HCT116 (cell line): ENCODE data around the gene ZNF532. TPM values are rescaled to one million over a fixed set of nuclear protein-coding genes. Genes with fewer than 3 reads are reported as not detected.

Source experiments
- ATAC-seq: fragments of 200-7000 bp; cut with Tn5 transposase; 2 replicates; pipeline ENCODE4 v1.9.1; 2020; ENCODE audit warnings: mild to moderate bottlenecking, moderate library complexity
- BruUV-seq: library from RNA; stranded (reverse); fragments of 400-500 nt; replicated peaks from 2 replicates; lab custom pipeline; 2021; lab: Mats Ljungman, UMichigan
- CTCF ChIA-PET: fragments of 300-600 bp; sonication (Branson Sonifier 250); formaldehyde crosslinking; loops from one replicate; lab custom pipeline; 2021; ENCODE audit warnings: antibody characterized with exemption; lab: Charles Lee
- POLR2A ChIA-PET: fragments of 300-600, 350-600 bp; sonication (Branson Sonifier 250); formaldehyde crosslinking; loops from one replicate; lab custom pipeline; 2021; ENCODE audit warnings: antibody characterized with exemption; lab: Charles Lee
- RAD21 ChIA-PET, 2 experiments: fragments of 300-600 bp; sonication (Branson Sonifier 250); formaldehyde crosslinking; loops; one replicate each; lab custom pipeline; 2023; ENCODE audit warnings: low total read pairs in 2 of 2; ENCODE audit not compliant: uncharacterized antibody in 2 of 2, unreplicated experiment in 2 of 2, low non-redundant PET in 1 of 2; lab: Charles Lee
- DNase-seq: peaks from one replicate; pipeline ENCODE4 v3.0.0-alpha.2; 2010; ENCODE audit warnings: low read depth, low spot score
- H2AFZ ChIP-seq: fragments of 200-600 bp; shearing (Covaris generic), sonication (generic); 2 replicates; pipeline ENCODE4 v1.6.1; 2017; ENCODE audit warnings: low read depth, mixed run types, mixed read lengths, antibody characterized with exemption, low read length; ENCODE audit not compliant: poor library complexity, severe bottlenecking
- H3K27ac ChIP-seq: 2 replicates; pipeline ENCODE4 v1.5.1; 2012; ENCODE audit warnings: low read depth, low read length
- H3K27me3 ChIP-seq: fragments of 200-600 bp; sonication (generic); 2 replicates; pipeline ENCODE4 v1.6.1; 2016; ENCODE audit warnings: mixed run types, low read length, mixed read lengths; ENCODE audit not compliant: insufficient read depth
- H3K36me3 ChIP-seq, 2 experiments: fragments of 200-500 bp in 1 of 2; fragments of 200-600 bp in 1 of 2; sonication (Bioruptor generic) in 1 of 2; sonication (generic) in 1 of 2; 2 replicates each; pipeline versions ENCODE4 v1.5.1 to v1.6.1; 2014 to 2016; ENCODE audit warnings: low read length in 2 of 2, inconsistent platforms in 1 of 2, mixed read lengths in 1 of 2, mixed run types in 1 of 2; ENCODE audit not compliant: insufficient read depth in 2 of 2, control insufficient read depth in 1 of 2
- H3K4me1 ChIP-seq, 2 experiments: fragments of 200-600 bp in 1 of 2; sonication (generic) in 1 of 2; 2 replicates each; pipeline versions ENCODE4 v1.5.1 to v1.6.1; 2012 to 2017; ENCODE audit warnings: low read length in 2 of 2, inconsistent platforms in 1 of 2, mild to moderate bottlenecking in 1 of 2, mixed read lengths in 1 of 2, mixed run types in 1 of 2, moderate library complexity in 1 of 2; ENCODE audit not compliant: insufficient read depth in 2 of 2, control insufficient read depth in 1 of 2
- H3K4me2 ChIP-seq: fragments of 200-600 bp; sonication (generic); 2 replicates; pipeline ENCODE4 v1.6.1; 2017; ENCODE audit warnings: mixed run types, low read length, mixed read lengths
- H3K4me3 ChIP-seq, 2 experiments: fragments of 200-600 bp in 1 of 2; sonication (generic) in 1 of 2; replicated peaks in 1 of 2; 2 replicates each; pipeline ENCODE4 v1.5.1; 2011 to 2016; ENCODE audit warnings: low read length in 2 of 2, control low read depth in 1 of 2, low read depth in 1 of 2, mild to moderate bottlenecking in 1 of 2, mixed read lengths in 1 of 2, mixed run types in 1 of 2
- H3K79me2 ChIP-seq: fragments of 200-600 bp; sonication (generic); 2 replicates; pipeline ENCODE4 v1.6.1; 2017; ENCODE audit warnings: mild to moderate bottlenecking, mixed run types, low read length, moderate library complexity, mixed read lengths; ENCODE audit not compliant: insufficient read depth
- H3K9ac ChIP-seq: fragments of 200-600 bp; sonication (generic); 2 replicates; pipeline ENCODE4 v1.6.1; 2016; ENCODE audit warnings: low read length, mixed read lengths
- H3K9me2 ChIP-seq: fragments of 200-600 bp; sonication (generic), shearing (Covaris generic); 2 replicates; pipeline ENCODE4 v1.6.1; 2017; ENCODE audit warnings: mixed run types, mild to moderate bottlenecking, moderate library complexity; ENCODE audit not compliant: insufficient read depth
- H3K9me3 ChIP-seq, 2 experiments: fragments of 200-500 bp in 1 of 2; fragments of 200-600 bp in 1 of 2; sonication (Bioruptor generic) in 1 of 2; sonication (generic) in 1 of 2; 2 replicates each; pipeline ENCODE4 v1.6.1; 2014 to 2017; ENCODE audit warnings: low read length in 2 of 2, mixed read lengths in 2 of 2, inconsistent platforms in 1 of 2, low read depth in 1 of 2, mild to moderate bottlenecking in 1 of 2, mixed run types in 1 of 2, moderate library complexity in 1 of 2; ENCODE audit not compliant: control insufficient read depth in 1 of 2, insufficient read depth in 1 of 2
- H4K20me1 ChIP-seq: fragments of 200-600 bp; sonication (generic), shearing (Covaris generic); 2 replicates; pipeline ENCODE4 v1.6.1; 2017; ENCODE audit warnings: mixed run types, mild to moderate bottlenecking, moderate library complexity; ENCODE audit not compliant: insufficient read depth
- ATF3 ChIP-seq: IDR thresholded peaks from 2 replicates; pipeline ENCODE4 v1.6.1; 2012
- EZH2 ChIP-seq: fragments of 200-600 bp; sonication (generic); IDR thresholded peaks from 2 replicates; pipeline ENCODE4 v1.6.1; 2017; ENCODE audit warnings: antibody characterized with exemption, mixed run types
- FOSL1 ChIP-seq: IDR thresholded peaks from 2 replicates; pipeline ENCODE4 v1.6.1; 2012; ENCODE audit warnings: low read depth
- JUND ChIP-seq: IDR thresholded peaks from 2 replicates; pipeline ENCODE4 v1.6.1; 2012
- POLR2A ChIP-seq: IDR thresholded peaks from 2 replicates; pipeline ENCODE4 v1.7.0; 2011; ENCODE audit warnings: borderline replicate concordance; ENCODE audit not compliant: insufficient read depth, insufficient read length; ENCODE audit errors: extremely low read depth
- POLR2AphosphoS5 ChIP-seq: IDR thresholded peaks from 2 replicates; pipeline ENCODE4 v1.6.1; 2011; ENCODE audit warnings: mild to moderate bottlenecking, low read depth, low read length, moderate library complexity
- RAD21 ChIP-seq: IDR thresholded peaks from 2 replicates; pipeline ENCODE4 v1.6.1; 2012; ENCODE audit warnings: low read depth, mild to moderate bottlenecking
- REST ChIP-seq: IDR thresholded peaks from 2 replicates; pipeline ENCODE4 v1.6.1; 2012; ENCODE audit warnings: low read depth
- SIN3A ChIP-seq: IDR thresholded peaks from 2 replicates; pipeline ENCODE4 v1.6.1; 2012; ENCODE audit warnings: low read depth
- SP1 ChIP-seq: IDR thresholded peaks from 2 replicates; pipeline ENCODE4 v1.6.1; 2012; ENCODE audit warnings: low read depth
- TCF7L2 ChIP-seq: IDR thresholded peaks from 2 replicates; pipeline ENCODE4 v1.7.0; 2011; ENCODE audit warnings: borderline replicate concordance, inconsistent platforms; ENCODE audit not compliant: insufficient read depth, insufficient read length; ENCODE audit errors: extremely low read depth
- YY1 ChIP-seq: IDR thresholded peaks from 2 replicates; pipeline ENCODE4 v1.6.1; 2011; ENCODE audit warnings: low read length, low read depth, moderate library complexity, mild to moderate bottlenecking; ENCODE audit not compliant: insufficient replicate concordance; ENCODE audit errors: extremely low read depth
- ZBTB33 ChIP-seq: IDR thresholded peaks from 2 replicates; pipeline ENCODE4 v1.6.1; 2011; ENCODE audit warnings: mild to moderate bottlenecking, low read length, moderate library complexity; ENCODE audit not compliant: insufficient replicate concordance; ENCODE audit errors: extremely low read depth
- ZFX ChIP-seq: fragments of 450-650 bp; IDR thresholded peaks from 2 replicates; pipeline ENCODE4 v1.6.1; 2017
- ZNF274 ChIP-seq: fragments of 200-500 bp; sonication (Bioruptor generic); IDR thresholded peaks from 2 replicates; pipeline ENCODE4 v1.6.1; 2014; ENCODE audit warnings: mild to moderate bottlenecking, low read depth, low read length, inconsistent platforms
- intact Hi-C: fragments of 100-400 bp; cut with micrococcal nuclease; formaldehyde crosslinking; loops from 2 replicates; pipeline ENCODE4 v1.10.0; 2022
- total RNA-seq: library from RNA; stranded (reverse); gene quantifications from one replicate; pipeline ENCODE4 v1.2.1, GENCODE V29; 2021; ENCODE audit not compliant: unreplicated experiment

The ZNF532 gene
- total RNA-seq, 1 experiment from 2014 or later, result 11.6 TPM

GRCh38 chr18:58977223-58977622 is 112.5 kb downstream of the ZNF532 start:
- Histone ChIP-seq H3K36me3 (no peaks in the 10 kb centered on the region), H3K9me2 (no peaks in the 10 kb centered on the region), H3K27ac (no peak overlapping the region), H3K4me3 (no peak overlapping the region), H3K9ac (no peak overlapping the region), H3K9me3 (no peaks in the 10 kb centered on the region), H4K20me1 (no peaks in the 10 kb centered on the region), H3K4me1 (no peaks in the 10 kb centered on the region), H3K79me2 (no peaks in the 10 kb centered on the region), H3K27me3 (no peaks in the 10 kb centered on the region), H3K4me2 (no peak overlapping the region), H2AFZ (no peak overlapping the region)
- BruUV-seq, result no TSS peak
- intact Hi-C loops, result no loop called here
- RAD21 ChIA-PET, result no interaction called here
- ATAC-seq (no peak), DNase-seq (no peak)
- CTCF ChIA-PET, result no interaction called here
- POLR2A ChIA-PET, result no interaction called here
- no peak for TF ChIP-seq REST
- no peak for TF ChIP-seq JUND
- no peak for TF ChIP-seq RAD21
- no peak for TF ChIP-seq EZH2
- no peak for TF ChIP-seq POLR2AphosphoS5

- TF ChIP-seq SIN3A (no peak), ZNF274 (no peak), ZFX (no peak), POLR2A (no peak), ZBTB33 (no peak), POLR2AphosphoS5 (no peak), YY1 (no peak), SP1 (no peak), ATF3 (no peak), TCF7L2 (no peak), JUND (no peak), FOSL1 (no peak), EZH2 (no peak)
- no peak for ATAC-seq
- Histone ChIP-seq H3K9me3 (no peaks in the 10 kb centered on the region), H3K79me2 (no peaks in the 10 kb centered on the region), H4K20me1 (no peaks in the 10 kb centered on the region), H3K9me2 (no peaks in the 10 kb centered on the region), H3K4me1 (no peaks in the 10 kb centered on the region), H3K4me2 (no peak overlapping the region), H3K27me3 (no peaks in the 10 kb centered on the region), H3K4me3 (no peak overlapping the region), H3K27ac (no peak overlapping the region), H2AFZ (no peak overlapping the region), H3K9ac (no peak overlapping the region), H3K36me3 (no peaks in the 10 kb centered on the region)
- BruUV-seq, result no TSS peak
- RAD21 ChIA-PET, result interaction anchor here in 1 of 2 experiments (0.6 kb wide), 1 partner anchor 60 kb away, joined by 3 read pairs; no protein-coding TSS in a partner anchor
- intact Hi-C loops, result no loop called here
- POLR2A ChIA-PET, result no interaction called here
- DNase-seq, result no peak
- CTCF ChIA-PET, result no interaction called here
These were observed 113.1 kb downstream of the ZNF532 start for GRCh38 chr18:58977801-58978200.
